LoVo (cell line): ENCODE data around the gene ATP8A1.

Experiments used
- DNase-seq: peaks from one replicate; pipeline ENCODE4 v3.0.0-alpha.2; 2016; ENCODE audit warnings: low spot score

ATP8A1 gene

GRCh38 chr4:42625329-42625728, 31.6 kb downstream of the ATP8A1 start:
- DNase-seq = no peak

- no peak for DNase-seq
These were observed 32.4 kb downstream of the ATP8A1 start for GRCh38 chr4:42624551-42624950.

- DNase-seq = peak; percentile 10
These were observed 38.9 kb downstream of the ATP8A1 start for GRCh38 chr4:42618023-42618422.

- DNase-seq = no peak
These were observed 39.9 kb downstream of the ATP8A1 start for GRCh38 chr4:42617030-42617429.

- no peak for DNase-seq
These were observed 40.3 kb downstream of the ATP8A1 start for GRCh38 chr4:42616572-42616971.

- DNase-seq = no peak
These were observed 41.7 kb downstream of the ATP8A1 start for GRCh38 chr4:42615131-42615763.

- DNase-seq = no peak
These were observed 44.0 kb downstream of the ATP8A1 start for GRCh38 chr4:42612898-42613297.

- DNase-seq = no peak
These were observed 46.0 kb downstream of the ATP8A1 start for GRCh38 chr4:42610941-42611340.

GRCh38 chr4:42609051-42609450, 47.9 kb downstream of the ATP8A1 start:
- DNase-seq = no peak

- no peak for DNase-seq
These were observed 48.4 kb downstream of the ATP8A1 start for GRCh38 chr4:42608551-42608950.

- no peak for DNase-seq
These were observed 49.7 kb downstream of the ATP8A1 start for GRCh38 chr4:42607011-42607726.

- no peak for DNase-seq
These were observed 51.6 kb downstream of the ATP8A1 start for GRCh38 chr4:42605264-42605663.

GRCh38 chr4:42603862-42604261, 53.0 kb downstream of the ATP8A1 start:
- no peak for DNase-seq

GRCh38 chr4:42600578-42600977, 56.3 kb downstream of the ATP8A1 start:
- no peak for DNase-seq

GRCh38 chr4:42596918-42597317, 60.0 kb downstream of the ATP8A1 start:
- DNase-seq = no peak

GRCh38 chr4:42594888-42595287, 62.0 kb downstream of the ATP8A1 start:
- DNase-seq = no peak

GRCh38 chr4:42588909-42589308, 68.0 kb downstream of the ATP8A1 start:
- DNase-seq = no peak

- no peak for DNase-seq
These were observed 70.1 kb downstream of the ATP8A1 start for GRCh38 chr4:42586775-42587174.

- DNase-seq = no peak
These were observed 77.0 kb downstream of the ATP8A1 start for GRCh38 chr4:42579903-42580302.

- DNase-seq = no peak
These were observed 78.7 kb downstream of the ATP8A1 start for GRCh38 chr4:42578187-42578586.

GRCh38 chr4:42574870-42575430, 82.0 kb downstream of the ATP8A1 start:
- DNase-seq = no peak

GRCh38 chr4:42573249-42573648, 83.7 kb downstream of the ATP8A1 start:
- DNase-seq = no peak

GRCh38 chr4:42570221-42570620, 86.7 kb downstream of the ATP8A1 start:
- DNase-seq = no peak
